Mesenchymal stem cell (in vitro differentiated cells and primary cell): ENCODE measurements around the gene DRICH1.
"Not testable (repeated sequence)": the region's sequence is repeated elsewhere in the genome, so short reads cannot be mapped to it uniquely, and the experiment has no call there.

Source experiments
- DNase-seq: peaks from one replicate; pipeline ENCODE4 v3.0.0-alpha.2; 2013
- H2AFZ ChIP-seq: one replicate; pipeline ENCODE4 v1.6.1; 2013; ENCODE audit warnings: low read depth, mild to moderate bottlenecking, control low read depth, inconsistent platforms, low read length, moderate library complexity
- H2AK5ac ChIP-seq: 2 replicates; pipeline ENCODE4 v1.6.1; 2013; ENCODE audit warnings: low read length, moderate library complexity, mild to moderate bottlenecking, inconsistent platforms; ENCODE audit not compliant: severe bottlenecking
- H2BK120ac ChIP-seq: one replicate; pipeline ENCODE4 v1.6.1; 2013; ENCODE audit warnings: low read depth, mild to moderate bottlenecking, inconsistent platforms, low read length, moderate library complexity
- H2BK12ac ChIP-seq, 2 experiments: one replicate each; pipeline ENCODE4 v1.6.1; 2013; ENCODE audit warnings: inconsistent platforms in 2 of 2, low read length in 2 of 2, mild to moderate bottlenecking in 2 of 2, moderate library complexity in 2 of 2, control low read depth in 1 of 2
- H2BK15ac ChIP-seq: one replicate; pipeline ENCODE4 v1.6.1; 2013; ENCODE audit warnings: mild to moderate bottlenecking, low read depth, inconsistent platforms; ENCODE audit not compliant: poor library complexity, severe bottlenecking
- H2BK5ac ChIP-seq: 2 replicates; pipeline ENCODE4 v1.6.1; 2013; ENCODE audit warnings: low read depth, mild to moderate bottlenecking, low read length, control low read depth, inconsistent platforms; ENCODE audit not compliant: poor library complexity, severe bottlenecking
- H3K14ac ChIP-seq, 2 experiments: one replicate each; pipeline ENCODE4 v1.6.1; 2013; ENCODE audit warnings: inconsistent platforms in 2 of 2, low read length in 2 of 2, control low read depth in 1 of 2, mild to moderate bottlenecking in 1 of 2, moderate library complexity in 1 of 2
- H3K18ac ChIP-seq, 2 experiments: one replicate each; pipeline ENCODE4 v1.6.1; 2013; ENCODE audit warnings: inconsistent platforms in 2 of 2, low read length in 2 of 2, control low read depth in 1 of 2, low read depth in 1 of 2, mild to moderate bottlenecking in 1 of 2
- H3K23ac ChIP-seq, 2 experiments: one replicate each; pipeline ENCODE4 v1.6.1; 2013; ENCODE audit warnings: inconsistent platforms in 2 of 2, low read length in 2 of 2, mild to moderate bottlenecking in 2 of 2, moderate library complexity in 2 of 2, control low read depth in 1 of 2
- H3K27ac ChIP-seq: 2 replicates; pipeline ENCODE4 v1.5.1; 2013; ENCODE audit warnings: mild to moderate bottlenecking, moderate library complexity, low read length, control low read depth, inconsistent platforms; ENCODE audit not compliant: poor library complexity, severe bottlenecking
- H3K27me3 ChIP-seq, 2 experiments: 2 replicates each; pipeline versions ENCODE4 v1.6.1 to v1.7.0; 2013; ENCODE audit warnings: low read length in 2 of 2, mild to moderate bottlenecking in 2 of 2, moderate library complexity in 2 of 2, control low read depth in 1 of 2, inconsistent platforms in 1 of 2; ENCODE audit not compliant: control insufficient read depth in 1 of 2, insufficient read depth in 1 of 2
- H3K36me3 ChIP-seq, 2 experiments: 2 replicates each; pipeline versions ENCODE4 v1.6.1 to v1.7.0; 2013; ENCODE audit warnings: low read length in 2 of 2, control low read depth in 1 of 2, inconsistent platforms in 1 of 2, low read depth in 1 of 2, mild to moderate bottlenecking in 1 of 2; ENCODE audit not compliant: insufficient read depth in 2 of 2, control insufficient read depth in 1 of 2
- H3K4ac ChIP-seq, 2 experiments: one replicate each; pipeline ENCODE4 v1.6.1; 2013; ENCODE audit warnings: inconsistent platforms in 2 of 2, low read length in 2 of 2, mild to moderate bottlenecking in 2 of 2, moderate library complexity in 2 of 2, control low read depth in 1 of 2, low read depth in 1 of 2
- H3K4me1 ChIP-seq: 2 replicates; pipeline ENCODE4 v1.6.1; 2013; ENCODE audit warnings: low read depth, low read length, control low read depth; ENCODE audit not compliant: control insufficient read depth, insufficient read depth
- H3K4me2 ChIP-seq: 2 replicates; pipeline ENCODE4 v1.6.1; 2013; ENCODE audit warnings: low read length, mild to moderate bottlenecking, inconsistent platforms; ENCODE audit not compliant: poor library complexity, severe bottlenecking
- H3K4me3 ChIP-seq, 2 experiments: 2 replicates each; pipeline versions ENCODE4 v1.5.1 to v1.7.0; 2013; ENCODE audit warnings: low read length in 2 of 2, mild to moderate bottlenecking in 2 of 2, control low read depth in 1 of 2, low read depth in 1 of 2; ENCODE audit not compliant: insufficient read depth in 1 of 2
- H3K79me1 ChIP-seq: replicated peaks from 2 replicates; pipeline ENCODE4 v1.6.1; 2013; ENCODE audit warnings: mild to moderate bottlenecking, control low read depth, low read length, inconsistent platforms; ENCODE audit not compliant: poor library complexity, severe bottlenecking
- H3K9ac ChIP-seq: 2 replicates; pipeline ENCODE4 v1.7.0; 2013; ENCODE audit warnings: mild to moderate bottlenecking, low read length, moderate library complexity
- H3K9me3 ChIP-seq: 2 replicates; pipeline ENCODE4 v1.7.0; 2013; ENCODE audit warnings: mild to moderate bottlenecking, low read length; ENCODE audit not compliant: control insufficient read depth
- H4K8ac ChIP-seq: one replicate; pipeline ENCODE4 v1.6.1; 2013; ENCODE audit warnings: inconsistent platforms, mild to moderate bottlenecking, low read length, moderate library complexity
- H4K91ac ChIP-seq: one replicate; pipeline ENCODE4 v1.6.1; 2013; ENCODE audit warnings: mild to moderate bottlenecking, low read length, inconsistent platforms
- WGBS: methylation state at CpG from one replicate; pipeline ENCODE4 v1.1.7; 2013; ENCODE audit warnings: mixed read lengths; 5-methylcytosine and 5-hydroxymethylcytosine counted together

Gene DRICH1

DNA sequence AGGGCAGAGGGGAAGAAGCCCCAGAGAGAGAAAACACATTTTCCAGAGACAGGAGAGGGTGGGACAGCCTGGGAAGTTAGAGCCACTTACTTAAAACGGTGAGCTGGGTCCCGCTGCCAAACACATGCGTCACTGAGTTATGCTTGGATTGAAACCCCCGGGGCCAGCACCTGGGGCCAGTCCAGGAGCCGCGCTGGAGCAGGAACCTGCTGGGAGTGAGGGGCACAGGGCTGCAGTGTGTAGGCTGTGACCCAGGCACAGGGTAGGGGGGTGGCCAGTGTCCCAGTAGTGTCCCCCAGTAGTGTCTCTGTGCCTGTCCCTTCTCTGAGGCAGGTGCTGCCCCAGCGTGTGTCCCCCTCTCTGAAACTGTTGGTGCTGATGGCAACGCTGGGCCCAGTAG is 57.2 kb downstream of the DRICH1 start:
- Histone ChIP-seq H3K4me2 (no peak overlapping the region), H4K91ac (no peak overlapping the region), H3K9ac (no peak overlapping the region), H3K9me3 (no peaks in the 10 kb centered on the region), H2AK5ac (no peak overlapping the region), H3K18ac (no peak overlapping the region), H2BK120ac (no peak overlapping the region), H3K4me1 (no peaks in the 10 kb centered on the region), H4K8ac (no peak overlapping the region), H2BK12ac (no peak overlapping the region), H3K27me3 (peaks cover 3 to 5% of the 10 kb centered on the region in 2 experiments), H3K14ac (peak overlapping the region in 1 of 2 experiments; percentile 70), H2BK5ac (no peak overlapping the region), H3K79me1 (no peaks in the 10 kb centered on the region), H2BK15ac (no peak overlapping the region), H2AFZ (no peak overlapping the region), H3K4ac (no peak overlapping the region), H3K36me3 (no peaks in the 10 kb centered on the region), H3K23ac (no peak overlapping the region), H3K4me3 (no peak overlapping the region), H3K27ac (no peak overlapping the region)
- no peak for DNase-seq
- WGBS: 58% methylated on average over 8 of the region's 8 CpGs

DNA sequence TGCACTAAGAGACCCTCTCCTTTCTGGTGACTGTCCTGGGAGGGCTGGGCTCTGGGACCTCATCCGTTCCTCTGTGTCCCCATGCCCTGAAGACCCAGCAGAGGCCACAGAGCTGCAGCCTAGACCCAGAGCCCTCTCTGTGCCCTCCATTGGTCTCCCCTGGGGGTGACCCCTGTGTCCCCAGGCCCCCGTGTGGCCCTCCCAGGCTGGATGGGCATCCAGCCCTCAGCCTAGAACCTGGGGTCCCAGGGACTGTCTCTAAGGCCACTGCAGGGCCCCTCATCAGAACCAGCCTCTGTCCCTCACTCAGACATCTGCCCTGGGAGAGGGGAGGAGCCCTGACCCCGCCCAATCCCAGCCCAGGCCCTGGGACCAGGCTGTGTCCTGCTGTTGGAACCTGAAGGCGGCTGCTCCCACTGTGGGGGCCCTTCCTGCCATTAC is 57.7 kb downstream of the DRICH1 start:
- Histone ChIP-seq H2BK120ac (no peak overlapping the region), H3K9ac (no peak overlapping the region), H3K23ac (no peak overlapping the region), H3K18ac (no peak overlapping the region), H3K36me3 (no peaks in the 10 kb centered on the region), H3K9me3 (no peaks in the 10 kb centered on the region), H3K4me3 (no peak overlapping the region), H3K4me2 (no peak overlapping the region), H2AK5ac (no peak overlapping the region), H3K4ac (no peak overlapping the region), H4K8ac (no peak overlapping the region), H2BK5ac (no peak overlapping the region), H3K27ac (no peak overlapping the region), H2AFZ (no peak overlapping the region), H2BK12ac (no peak overlapping the region), H3K27me3 (peaks cover 5 to 6% of the 10 kb centered on the region in 2 experiments), H4K91ac (no peak overlapping the region), H2BK15ac (no peak overlapping the region), H3K79me1 (no peaks in the 10 kb centered on the region), H3K14ac (no peak overlapping the region), H3K4me1 (no peaks in the 10 kb centered on the region)
- DNase-seq: no peak
- WGBS: 74% methylated on average over 2 of the region's 4 CpGs

DNA sequence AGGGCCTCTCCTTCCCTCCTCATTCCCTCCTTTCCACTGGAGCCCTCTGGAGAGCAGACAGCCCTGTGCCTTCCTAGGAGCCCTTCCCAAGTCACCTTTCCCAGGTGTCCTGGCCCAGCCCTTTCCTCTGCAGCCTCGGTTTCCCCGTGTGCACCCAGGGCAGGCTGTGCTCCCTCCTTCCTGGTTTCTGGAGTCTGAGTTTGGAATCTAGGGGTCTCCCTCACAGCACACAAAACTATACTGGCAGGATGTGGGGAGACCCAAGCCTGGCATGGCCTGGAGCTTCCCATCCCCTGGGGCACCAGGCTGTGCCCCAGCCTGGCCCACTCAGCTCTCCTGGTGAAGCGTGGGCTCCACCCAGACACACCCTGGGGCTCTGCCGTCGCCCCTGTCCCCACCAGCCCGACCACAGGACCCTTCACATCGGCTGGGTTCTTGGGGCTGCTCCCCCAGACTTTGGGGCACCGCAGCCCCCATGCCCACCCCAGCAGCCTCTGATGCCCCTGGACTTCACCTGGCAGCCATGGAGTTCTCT is 58.4 kb downstream of the DRICH1 start:
- DNase-seq, H3K23ac ChIP-seq: not testable (repeated sequence)
- 56% methylated on average over 6 of the region's 8 CpGs for WGBS

DNA sequence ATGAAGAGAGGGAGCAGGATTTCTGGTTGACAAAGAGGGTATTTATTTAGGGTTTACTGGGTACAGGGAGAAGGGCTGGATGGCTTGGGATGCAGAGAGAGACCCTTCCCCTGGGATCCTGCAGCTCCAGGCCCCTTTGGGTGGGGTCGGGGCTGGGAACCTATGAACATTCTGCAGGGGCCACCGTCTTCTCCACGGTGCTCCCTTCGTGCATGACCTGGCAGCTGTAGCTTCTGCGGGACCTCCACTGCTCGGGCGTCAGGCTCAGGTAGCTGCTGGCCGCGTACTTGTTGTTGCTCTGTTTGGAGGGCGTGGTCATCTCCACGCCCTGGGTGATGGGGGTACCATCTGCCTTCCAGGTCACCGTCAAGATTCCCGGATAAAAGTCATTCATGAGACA is 59.0 kb downstream of the DRICH1 start:
- H3K27me3 ChIP-seq: peaks cover 5 to 15% of the 10 kb centered on the region in 2 experiments
- H2BK12ac ChIP-seq, H3K9ac ChIP-seq, H2AK5ac ChIP-seq, DNase-seq, H3K23ac ChIP-seq, H3K4ac ChIP-seq, H2AFZ ChIP-seq, H3K27ac ChIP-seq, H3K4me3 ChIP-seq, H3K79me1 ChIP-seq, H2BK120ac ChIP-seq, H2BK15ac ChIP-seq, H3K4me2 ChIP-seq, H4K8ac ChIP-seq, H4K91ac ChIP-seq, H3K9me3 ChIP-seq, H3K36me3 ChIP-seq, H3K18ac ChIP-seq, H2BK5ac ChIP-seq, H3K4me1 ChIP-seq, H3K14ac ChIP-seq: not testable (repeated sequence)
- 81% methylated on average over 13 of the region's 13 CpGs for WGBS

More for the DNA sequence above, 58.4 kb downstream of the DRICH1 start:
- not testable (repeated sequence) for H3K4me3 ChIP-seq, H2AK5ac ChIP-seq, H2AFZ ChIP-seq, H3K9me3 ChIP-seq, H3K36me3 ChIP-seq, H4K8ac ChIP-seq, H2BK120ac ChIP-seq, H3K27ac ChIP-seq, H3K4ac ChIP-seq, H3K4me2 ChIP-seq, H3K14ac ChIP-seq, H2BK15ac ChIP-seq, H4K91ac ChIP-seq, H3K4me1 ChIP-seq, H3K9ac ChIP-seq, H3K18ac ChIP-seq, H2BK5ac ChIP-seq, H3K79me1 ChIP-seq, H2BK12ac ChIP-seq
- peaks cover 5 to 12% of the 10 kb centered on the region in 2 experiments for H3K27me3 ChIP-seq
